ENCODE results near the gene BRIX1. TPM values are rescaled to one million over a fixed set of nuclear protein-coding genes. Genes with fewer than 3 reads are reported as not detected.

The BRIX1 gene
- total and polyA plus RNA-seq, 2 experiments from 2014 or later: 39.7 to 45.8 TPM

DNA sequence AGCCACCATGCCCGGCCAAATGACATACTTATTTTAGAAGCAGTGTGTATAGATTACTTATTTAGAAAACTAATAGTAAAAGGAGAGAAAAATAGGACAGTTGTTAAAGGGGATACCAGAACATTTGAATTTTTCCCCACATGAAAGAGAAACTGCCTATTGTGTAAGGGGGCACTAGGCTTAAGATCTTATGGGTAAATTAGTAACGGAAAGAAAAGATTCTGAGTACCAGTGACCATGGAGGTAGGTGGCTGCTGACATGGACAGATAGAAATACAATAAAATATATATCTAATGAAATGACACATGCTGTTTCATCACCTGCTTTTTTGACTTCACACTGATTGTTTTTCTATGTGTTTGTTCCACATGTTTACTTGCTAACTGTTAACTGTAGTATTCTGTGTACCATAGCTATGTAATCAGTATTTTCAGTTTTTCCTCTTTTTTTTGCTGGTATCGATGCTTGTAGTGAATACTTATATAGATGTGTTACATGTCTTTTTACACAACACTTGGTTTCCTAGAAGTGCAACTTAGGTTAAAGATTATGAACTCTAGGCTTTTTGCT, 10.9 kb downstream of the BRIX1 start:
- no peaks in the 10 kb centered on the region for H3K27me3 ChIP-seq (replicated peaks; ENCODE audit: insufficient read depth)
- H3K9me3 ChIP-seq (ENCODE audit: low read depth): no peaks in the 10 kb centered on the region
- no peaks in the 10 kb centered on the region for H3K9me2 ChIP-seq (ENCODE audit: insufficient read depth)
- in situ Hi-C loops (cut with MboI): no loop called here
- H3K36me3 ChIP-seq (ENCODE audit: low read depth): peaks cover 47% of the 10 kb centered on the region
- peaks cover 30% of the 10 kb centered on the region for H3K4me1 ChIP-seq (ENCODE audit: insufficient read depth)
- no peak overlapping the region for H3K4me2 ChIP-seq (ENCODE audit: unreplicated experiment)
- H3K79me2 ChIP-seq (ENCODE audit: insufficient read depth): peaks cover 56% of the 10 kb centered on the region
- no peak overlapping the region for H3K9ac ChIP-seq
- no peak overlapping the region for H3K27ac ChIP-seq
- H3K4me3 ChIP-seq: no peak overlapping the region
- no peaks in the 10 kb centered on the region for H4K20me1 ChIP-seq (ENCODE audit: insufficient read depth)
- H2AFZ ChIP-seq: no peak overlapping the region
- H3F3A ChIP-seq (ENCODE audit: insufficient read depth): peaks cover 68% of the 10 kb centered on the region
- 84 to 87% methylated on average over 3 of the region's 3 CpGs for WGBS, 2 experiments (ENCODE audit: low coverage in 1 of 2, low lambda C conversion rate in 2 of 2, missing lambda C conversion rate in 2 of 2)
- TF ChIP-seq EZH2 (IDR thresholded peaks at IDR 0.05; ENCODE audit: insufficient read depth, poor library complexity, severe bottlenecking): no peak
- TF ChIP-seq EZH2phosphoT487 (IDR thresholded peaks at IDR 0.05; ENCODE audit: insufficient read depth, low read depth): no peak
- no peak for DNase-seq

DNA sequence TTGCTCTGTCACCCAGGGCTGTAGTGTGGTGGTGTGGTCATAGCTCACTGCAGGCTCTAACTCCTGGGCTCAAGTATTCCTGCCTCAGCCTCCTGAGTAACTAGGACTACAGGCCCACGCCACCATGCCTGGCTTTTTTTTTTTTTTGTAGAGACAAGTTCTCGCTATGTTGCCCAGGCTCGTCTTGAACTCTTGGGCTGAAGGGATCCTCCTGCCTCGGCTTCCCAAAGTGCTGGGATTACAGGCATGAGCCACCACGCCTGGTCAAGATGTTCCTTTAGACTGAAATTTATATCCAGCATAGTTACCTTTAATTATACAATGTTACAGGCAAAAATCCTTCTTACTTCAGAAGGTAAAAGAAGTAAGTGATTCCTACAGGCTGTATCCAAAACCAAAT, 12.3 kb downstream of the BRIX1 start:
- H4K20me1 ChIP-seq (ENCODE audit: insufficient read depth): no peaks in the 10 kb centered on the region
- peaks cover 36% of the 10 kb centered on the region for H3K4me1 ChIP-seq (ENCODE audit: insufficient read depth)
- H2AFZ ChIP-seq: no peak overlapping the region
- 73 to 90% methylated on average over 4 to 5 of the region's 5 CpGs for WGBS, 2 experiments (ENCODE audit: low coverage in 1 of 2, low lambda C conversion rate in 2 of 2, missing lambda C conversion rate in 2 of 2)
- H3K9ac ChIP-seq: no peak overlapping the region
- in situ Hi-C loops (cut with MboI): no loop called here
- H3K9me2 ChIP-seq (ENCODE audit: insufficient read depth): no peaks in the 10 kb centered on the region
- H3K4me3 ChIP-seq: no peak overlapping the region
- H3K79me2 ChIP-seq (ENCODE audit: insufficient read depth): peaks cover 56% of the 10 kb centered on the region
- DNase-seq: no peak
- no peaks in the 10 kb centered on the region for H3K9me3 ChIP-seq (ENCODE audit: low read depth)
- H3F3A ChIP-seq (ENCODE audit: insufficient read depth): peaks cover 64% of the 10 kb centered on the region
- no peak overlapping the region for H3K27ac ChIP-seq
- H3K27me3 ChIP-seq (replicated peaks; ENCODE audit: insufficient read depth): no peaks in the 10 kb centered on the region
- H3K4me2 ChIP-seq (ENCODE audit: unreplicated experiment): no peak overlapping the region
- H3K36me3 ChIP-seq (ENCODE audit: low read depth): peaks cover 34% of the 10 kb centered on the region
- TF ChIP-seq EZH2phosphoT487 (IDR thresholded peaks at IDR 0.05; ENCODE audit: insufficient read depth, low read depth): no peak
- no peak for TF ChIP-seq EZH2 (IDR thresholded peaks at IDR 0.05; ENCODE audit: insufficient read depth, poor library complexity, severe bottlenecking)

DNA sequence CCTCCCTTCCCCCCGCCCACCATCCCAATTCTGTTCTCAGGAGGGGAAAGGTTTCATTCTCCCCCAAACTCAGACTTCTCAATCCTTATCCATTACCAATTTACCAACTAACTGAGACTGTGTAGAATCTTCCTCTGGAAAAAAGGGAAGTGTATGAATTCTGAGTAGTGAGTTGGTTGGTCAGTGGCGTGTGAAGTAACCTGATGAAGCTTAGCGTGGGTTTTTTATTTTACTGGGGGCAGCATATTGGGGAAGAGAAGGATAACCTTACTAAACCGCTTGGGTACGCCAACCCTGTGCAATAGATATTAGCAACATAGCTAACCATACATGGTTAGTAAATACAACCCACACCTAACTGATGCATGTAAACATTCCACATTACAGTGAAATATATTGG, 12.8 kb downstream of the BRIX1 start:
- peaks cover 60% of the 10 kb centered on the region for H3K79me2 ChIP-seq (ENCODE audit: insufficient read depth)

DNA sequence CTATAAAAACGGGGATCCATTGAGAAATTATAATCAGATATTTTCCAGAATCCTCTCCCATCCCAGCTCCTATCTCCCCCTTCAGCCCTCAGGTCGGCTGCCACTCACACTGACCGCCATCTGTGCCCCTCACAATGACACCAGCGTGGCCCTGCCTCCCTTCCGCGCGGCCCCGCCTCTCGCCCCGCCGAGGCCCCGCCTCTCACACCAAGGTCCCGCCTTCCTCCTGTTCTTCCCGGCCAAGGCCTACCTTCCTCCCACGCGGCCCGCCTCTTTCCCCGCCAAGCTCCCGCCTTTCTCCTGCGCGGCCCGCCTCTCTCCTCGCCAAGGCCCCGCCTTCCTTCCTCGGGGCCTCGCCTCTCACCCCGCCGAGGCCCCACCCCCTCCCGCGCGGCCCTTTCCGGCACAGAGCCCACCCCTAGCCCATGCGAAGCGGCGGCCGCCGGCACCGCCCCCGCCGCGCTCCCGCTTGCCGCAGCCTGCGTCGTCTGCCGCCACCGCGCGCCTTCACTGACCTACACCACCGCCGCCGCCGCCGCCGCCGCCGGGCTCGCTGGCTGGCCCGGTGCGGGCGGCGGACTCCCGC, 13.7 kb downstream of the BRIX1 start, which contains the start of gene DNAJC21:
Gene DNAJC21, plus strand, starts transcription at position 426 of the 586 bp plus-strand sequence. CDS start 261 bp downstream, outside the sequence.
- no peaks in the 10 kb centered on the region for H4K20me1 ChIP-seq (ENCODE audit: insufficient read depth)
- peak; percentile 99 for DNase-seq
- peak within 1 kb of the TSS; percentile 87 for H3K9ac ChIP-seq
- 0 to 2% methylated on average over 4 to 48 of the region's 63 CpGs for WGBS, 2 experiments (ENCODE audit: low coverage in 1 of 2, low lambda C conversion rate in 2 of 2, missing lambda C conversion rate in 2 of 2)
- peak within 1 kb of the TSS; percentile 79 for H2AFZ ChIP-seq
- H3K36me3 ChIP-seq (ENCODE audit: low read depth): peaks cover 31% of the 10 kb centered on the region
- H3K27ac ChIP-seq: peak within 1 kb of the TSS; percentile 86
- H3K9me2 ChIP-seq (ENCODE audit: insufficient read depth): no peaks in the 10 kb centered on the region
- H3K4me3 ChIP-seq: peak within 1 kb of the TSS; percentile 96
- in situ Hi-C loops (cut with MboI): no loop called here
- peaks cover 24% of the 10 kb centered on the region for H3K4me1 ChIP-seq (ENCODE audit: insufficient read depth)
- no peaks in the 10 kb centered on the region for H3K27me3 ChIP-seq (replicated peaks; ENCODE audit: insufficient read depth)
- peak within 1 kb of the TSS; percentile 94 for H3K4me2 ChIP-seq (ENCODE audit: unreplicated experiment)
- peaks cover 50% of the 10 kb centered on the region for H3F3A ChIP-seq (ENCODE audit: insufficient read depth)
- peaks cover 69% of the 10 kb centered on the region for H3K79me2 ChIP-seq (ENCODE audit: insufficient read depth)
- no peaks in the 10 kb centered on the region for H3K9me3 ChIP-seq (ENCODE audit: low read depth)
- no peak for TF ChIP-seq EZH2phosphoT487 (IDR thresholded peaks at IDR 0.05; ENCODE audit: insufficient read depth, low read depth)
- TF ChIP-seq EZH2 (IDR thresholded peaks at IDR 0.05; ENCODE audit: insufficient read depth, poor library complexity, severe bottlenecking): no peak

More for the DNA sequence above, 12.8 kb downstream of the BRIX1 start:
- H3K4me1 ChIP-seq (ENCODE audit: insufficient read depth): peaks cover 33% of the 10 kb centered on the region
- peaks cover 29% of the 10 kb centered on the region for H3K36me3 ChIP-seq (ENCODE audit: low read depth)
- H4K20me1 ChIP-seq (ENCODE audit: insufficient read depth): no peaks in the 10 kb centered on the region
- no peak overlapping the region for H3K27ac ChIP-seq
- no peak overlapping the region for H3K4me3 ChIP-seq
- no peak for TF ChIP-seq EZH2phosphoT487 (IDR thresholded peaks at IDR 0.05; ENCODE audit: insufficient read depth, low read depth)
- TF ChIP-seq EZH2 (IDR thresholded peaks at IDR 0.05; ENCODE audit: insufficient read depth, poor library complexity, severe bottlenecking): no peak
- H2AFZ ChIP-seq: no peak overlapping the region
- in situ Hi-C loops (cut with MboI): no loop called here
- WGBS, 2 experiments (ENCODE audit: low coverage in 1 of 2, low lambda C conversion rate in 2 of 2, missing lambda C conversion rate in 2 of 2): 88 to 95% methylated on average over 5 of the region's 5 CpGs
- H3K27me3 ChIP-seq (replicated peaks; ENCODE audit: insufficient read depth): no peaks in the 10 kb centered on the region
- DNase-seq: no peak
- peaks cover 59% of the 10 kb centered on the region for H3F3A ChIP-seq (ENCODE audit: insufficient read depth)
- H3K9me2 ChIP-seq (ENCODE audit: insufficient read depth): no peaks in the 10 kb centered on the region
- no peak overlapping the region for H3K9ac ChIP-seq
- no peak overlapping the region for H3K4me2 ChIP-seq (ENCODE audit: unreplicated experiment)
- no peaks in the 10 kb centered on the region for H3K9me3 ChIP-seq (ENCODE audit: low read depth)
